GM12878 (cell line): ENCODE results near the gene LGALS9. TPM values are rescaled to one million over a fixed set of nuclear protein-coding genes. Genes with fewer than 3 reads are reported as not detected.

ENCODE experiments used
- ATF2 ChIP-seq: IDR thresholded peaks from 2 replicates; pipeline ENCODE4 v1.6.1; 2012; ENCODE audit warnings: low read length, inconsistent platforms
- CBX3 ChIP-seq: fragments of 200-600 bp; sonication (generic); IDR thresholded peaks from 2 replicates; pipeline ENCODE4 v1.6.1; 2016; ENCODE audit warnings: low read depth, borderline replicate concordance
- CEBPZ ChIP-seq: fragments of 150-350 bp; IDR thresholded peaks from 2 replicates; pipeline ENCODE4 v1.6.1; 2016; ENCODE audit warnings: low read depth, low read length
- polyA plus RNA-seq, 11 experiments: library from polyadenylated mRNA; depleted of rRNA in 4 of 11; unstranded in 6 of 11; stranded (reverse) in 5 of 11; fragments of >200 nt; fragmentation: Nextera tagmentation in 4 of 11; fragmentation: Illumina TruSeq in 1 of 11; extraction: Ambion mirVana in 4 of 11; extraction: Trizol in 1 of 11; gene quantifications; 1 replicate in 1 of 11; 2 replicates in 10 of 11; pipeline versions ENCODE4 v1.2.1 to v1.2.3, GENCODE V29; 2011 to 2016; ENCODE audit warnings: inconsistent platforms in 2 of 11, missing spikeins in 2 of 11, low read depth in 1 of 11
- total RNA-seq, 4 experiments: library from RNA; depleted of rRNA in 3 of 4; stranded (reverse); fragments of >200 nt in 3 of 4; fragmentation: Illumina TruSeq in 1 of 4; extraction: Trizol in 1 of 4; gene quantifications; 2 replicates each; pipeline versions ENCODE4 v1.2.1 to v1.2.3, GENCODE V29; 2013 to 2021
- TF ChIP-seq, protein P1 (sequence below): fragments of 450-650 bp; IDR thresholded peaks from 2 replicates; pipeline ENCODE4 v1.6.1; 2017; ENCODE audit warnings: antibody characterized with exemption, mild to moderate bottlenecking, moderate library complexity

LGALS9 gene
- total and polyA plus RNA-seq, 10 of the 15 experiments (the other 5 are each of a cell fraction or from before 2014, with no cell fraction given), result 22.5 to 294 (median 155) TPM

GRCh38 chr17:27660436-27660835, 29.4 kb downstream of the LGALS9 start (continued):
- TF ChIP-seq, protein P1, sequence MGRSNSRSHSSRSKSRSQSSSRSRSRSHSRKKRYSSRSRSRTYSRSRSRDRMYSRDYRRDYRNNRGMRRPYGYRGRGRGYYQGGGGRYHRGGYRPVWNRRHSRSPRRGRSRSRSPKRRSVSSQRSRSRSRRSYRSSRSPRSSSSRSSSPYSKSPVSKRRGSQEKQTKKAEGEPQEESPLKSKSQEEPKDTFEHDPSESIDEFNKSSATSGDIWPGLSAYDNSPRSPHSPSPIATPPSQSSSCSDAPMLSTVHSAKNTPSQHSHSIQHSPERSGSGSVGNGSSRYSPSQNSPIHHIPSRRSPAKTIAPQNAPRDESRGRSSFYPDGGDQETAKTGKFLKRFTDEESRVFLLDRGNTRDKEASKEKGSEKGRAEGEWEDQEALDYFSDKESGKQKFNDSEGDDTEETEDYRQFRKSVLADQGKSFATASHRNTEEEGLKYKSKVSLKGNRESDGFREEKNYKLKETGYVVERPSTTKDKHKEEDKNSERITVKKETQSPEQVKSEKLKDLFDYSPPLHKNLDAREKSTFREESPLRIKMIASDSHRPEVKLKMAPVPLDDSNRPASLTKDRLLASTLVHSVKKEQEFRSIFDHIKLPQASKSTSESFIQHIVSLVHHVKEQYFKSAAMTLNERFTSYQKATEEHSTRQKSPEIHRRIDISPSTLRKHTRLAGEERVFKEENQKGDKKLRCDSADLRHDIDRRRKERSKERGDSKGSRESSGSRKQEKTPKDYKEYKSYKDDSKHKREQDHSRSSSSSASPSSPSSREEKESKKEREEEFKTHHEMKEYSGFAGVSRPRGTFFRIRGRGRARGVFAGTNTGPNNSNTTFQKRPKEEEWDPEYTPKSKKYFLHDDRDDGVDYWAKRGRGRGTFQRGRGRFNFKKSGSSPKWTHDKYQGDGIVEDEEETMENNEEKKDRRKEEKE, result no peak
- TF ChIP-seq CEBPZ (no peak), CBX3 (no peak), ATF2 (no peak)
